ENCODE data around the gene HES7.
A peak's percentile ranks its signal among the peaks of the same experiment; 100 is the strongest.
"Not testable (repeated sequence)": the region's sequence is repeated elsewhere in the genome, so short reads cannot be mapped to it uniquely, and the experiment has no call there.

HES7 gene

GRCh38 chr17:8095361-8095760, 28.5 kb downstream of the HES7 start:
- no peak for DNase-seq

GRCh38 chr17:8091033-8091687, 32.7 kb downstream of the HES7 start:
- DNase-seq = no peak

GRCh38 chr17:8089728-8090127, 34.2 kb downstream of the HES7 start:
- DNase-seq = no peak

- DNase-seq = no peak
These were observed 36.0 kb downstream of the HES7 start for GRCh38 chr17:8087952-8088230.

DNA sequence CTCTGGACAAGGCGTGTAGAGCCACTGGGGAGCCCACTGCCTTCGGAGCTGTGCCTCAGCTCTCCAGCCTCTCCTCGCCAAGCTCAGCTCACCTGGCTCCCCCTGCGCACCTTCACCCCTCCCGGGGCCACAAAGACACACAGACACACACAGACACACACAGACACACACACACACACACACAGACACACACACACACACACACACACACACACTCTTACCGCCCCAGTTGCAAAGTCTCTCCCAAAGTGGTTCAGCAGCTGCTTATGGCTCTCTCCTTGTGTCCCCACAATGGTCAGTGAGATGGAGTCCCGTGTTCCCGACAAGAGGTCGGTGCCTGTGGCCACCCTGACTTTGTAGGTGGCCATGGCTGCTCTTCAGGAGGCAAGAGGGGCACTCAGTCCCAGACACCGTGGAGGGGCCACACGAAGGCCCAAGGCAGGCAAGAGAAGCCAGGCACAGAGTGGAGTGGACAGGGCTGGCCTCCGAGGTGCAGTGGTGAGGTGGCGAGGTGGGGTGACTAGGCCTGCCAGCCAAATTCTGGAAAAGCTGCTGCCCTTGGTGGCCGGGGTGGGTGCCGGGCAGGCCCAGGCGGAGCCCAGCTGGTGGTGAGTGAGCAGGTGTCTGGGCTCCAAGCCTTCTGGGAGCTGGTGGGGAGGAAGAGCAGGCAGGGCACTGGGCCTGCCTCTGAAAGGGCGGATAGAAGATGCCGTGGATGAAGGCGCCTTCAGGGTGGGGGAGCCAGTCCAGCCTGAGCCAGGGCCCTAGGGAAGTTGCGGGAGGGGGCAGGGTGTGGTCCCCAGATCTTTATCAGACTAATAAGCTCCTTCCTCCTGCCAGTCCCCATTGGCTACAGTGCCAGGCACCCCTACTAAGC, 36.6 kb downstream of the HES7 start, which contains the start of gene ALOX12B:
TSS of gene ALOX12B (minus strand) at position 642 of the 877 bp plus-strand sequence. CDS start at position 368, 274 bp downstream.
- DNase-seq = peak; percentile 56

GRCh38 chr17:8084250-8084649, 39.7 kb downstream of the HES7 start:
- DNase-seq = no peak

GRCh38 chr17:8082292-8082691, 41.6 kb downstream of the HES7 start:
- no peak for DNase-seq

- no peak for DNase-seq
These were observed 42.0 kb downstream of the HES7 start for GRCh38 chr17:8081876-8082275.

GRCh38 chr17:8080799-8081219, 43.1 kb downstream of the HES7 start:
- DNase-seq = no peak

DNA sequence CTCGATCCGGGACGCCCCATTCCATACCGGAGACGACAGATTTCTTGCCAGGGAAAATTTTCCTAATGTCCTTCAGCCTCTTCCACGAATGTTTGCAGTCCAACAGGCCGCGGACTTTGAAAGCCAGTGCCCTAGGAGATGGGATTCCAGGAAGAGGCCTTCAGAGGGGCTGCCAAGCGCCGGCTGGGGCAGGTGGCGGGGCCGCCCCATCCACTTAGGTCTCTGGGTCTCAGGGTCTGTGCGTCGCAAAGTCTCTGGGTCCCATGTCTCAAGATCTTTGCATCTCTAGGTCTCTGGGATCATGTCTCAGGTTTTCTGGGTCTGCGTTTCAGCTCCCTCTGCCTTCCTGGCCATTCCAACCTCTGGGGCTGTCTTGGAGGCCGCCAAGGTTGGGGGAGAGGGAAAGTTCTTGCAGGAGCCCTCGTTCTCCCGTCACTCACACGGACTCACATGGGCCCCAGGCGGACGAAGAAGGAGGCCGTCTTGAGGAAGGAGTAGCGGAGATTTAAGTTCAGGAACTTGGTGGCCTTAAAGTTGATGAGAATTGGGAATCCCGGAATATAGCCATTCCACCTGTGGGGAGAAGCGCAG, 43.6 kb downstream of the HES7 start:
- DNase-seq = no peak

DNA sequence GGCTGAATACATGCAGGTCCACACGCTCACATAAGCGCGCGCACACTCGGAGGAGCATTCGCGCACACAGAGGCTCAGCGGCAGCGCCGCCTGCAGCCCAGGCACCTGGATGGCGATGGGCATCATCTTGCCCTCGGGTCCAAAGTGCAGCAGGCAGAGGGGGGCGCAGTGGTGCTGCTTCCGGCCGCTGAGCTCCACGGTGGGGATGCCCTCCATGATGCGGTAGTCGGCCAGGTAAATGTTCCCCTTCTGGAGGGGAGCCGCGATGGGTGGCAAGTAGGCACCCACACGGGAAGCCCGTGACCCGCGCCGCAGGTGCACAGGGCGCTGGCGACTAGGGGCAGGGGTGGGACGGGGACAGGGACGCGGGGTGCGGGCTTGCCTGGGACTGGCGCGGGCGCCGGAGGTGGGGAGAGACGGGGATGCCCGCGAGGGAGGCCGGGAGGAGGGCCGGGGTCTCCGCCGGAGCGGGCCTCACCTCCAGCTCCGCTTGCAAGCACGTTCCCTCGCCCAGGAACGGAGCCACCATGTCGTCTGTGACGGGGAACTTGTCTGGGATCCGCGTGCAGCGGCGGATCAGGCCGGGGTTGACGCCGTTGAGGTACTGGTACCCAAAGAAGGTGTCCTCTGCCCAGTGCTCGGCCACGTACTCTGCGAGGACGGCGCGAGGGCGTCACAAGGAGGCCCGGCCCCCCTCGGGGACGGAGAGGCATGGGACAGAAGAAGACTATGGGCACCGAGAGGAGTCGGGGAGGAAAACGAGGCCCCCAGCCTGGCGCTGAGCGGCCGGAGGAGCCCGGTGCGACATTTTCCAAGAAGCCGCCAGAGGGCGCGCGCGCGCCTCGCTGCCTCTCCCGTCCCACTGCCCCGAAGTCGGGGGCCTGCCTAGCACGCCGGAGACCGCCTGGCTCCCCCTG, 44.4 kb downstream of the HES7 start:
- DNase-seq = peak; percentile 85

GRCh38 chr17:8077939-8078338, 46.0 kb downstream of the HES7 start:
- not testable (repeated sequence) for DNase-seq

DNA sequence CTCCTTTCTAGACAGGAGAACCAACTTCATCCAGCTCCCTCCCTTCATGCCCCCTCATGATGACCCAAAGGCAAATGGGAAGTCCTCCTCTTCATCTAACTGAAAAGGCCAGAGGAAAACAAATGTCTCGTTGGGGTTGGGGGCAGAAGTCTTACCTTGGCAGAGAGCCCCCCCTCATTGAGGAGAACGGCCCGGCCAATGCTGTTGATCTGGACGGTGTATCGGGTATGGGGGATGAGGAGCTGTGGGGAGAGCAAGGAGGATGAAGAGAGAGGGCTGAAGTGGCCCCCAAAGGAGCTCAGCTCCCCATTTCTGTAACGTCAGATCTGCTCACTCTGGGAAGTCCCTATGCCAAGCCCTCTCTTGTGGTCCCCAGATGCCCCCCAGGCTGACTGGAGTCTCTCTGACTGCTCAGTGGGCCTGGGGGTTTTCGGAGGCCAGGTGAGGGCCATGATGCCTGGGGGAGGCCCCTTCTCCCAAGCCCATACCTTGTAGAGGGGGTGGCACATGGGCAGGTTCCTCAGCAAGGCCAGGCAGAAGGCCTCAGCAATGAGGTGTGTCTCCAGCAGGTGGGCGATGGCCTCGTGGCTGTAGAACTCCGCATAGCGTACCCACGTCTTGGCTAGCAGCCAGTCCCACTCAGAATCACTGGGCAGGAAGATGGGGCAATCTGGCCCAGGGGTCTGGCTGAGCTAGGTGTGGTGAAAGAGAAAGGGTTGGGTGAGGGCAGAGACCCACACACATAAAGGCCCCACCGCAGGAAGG, 47.2 kb downstream of the HES7 start:
- no peak for DNase-seq

DNA sequence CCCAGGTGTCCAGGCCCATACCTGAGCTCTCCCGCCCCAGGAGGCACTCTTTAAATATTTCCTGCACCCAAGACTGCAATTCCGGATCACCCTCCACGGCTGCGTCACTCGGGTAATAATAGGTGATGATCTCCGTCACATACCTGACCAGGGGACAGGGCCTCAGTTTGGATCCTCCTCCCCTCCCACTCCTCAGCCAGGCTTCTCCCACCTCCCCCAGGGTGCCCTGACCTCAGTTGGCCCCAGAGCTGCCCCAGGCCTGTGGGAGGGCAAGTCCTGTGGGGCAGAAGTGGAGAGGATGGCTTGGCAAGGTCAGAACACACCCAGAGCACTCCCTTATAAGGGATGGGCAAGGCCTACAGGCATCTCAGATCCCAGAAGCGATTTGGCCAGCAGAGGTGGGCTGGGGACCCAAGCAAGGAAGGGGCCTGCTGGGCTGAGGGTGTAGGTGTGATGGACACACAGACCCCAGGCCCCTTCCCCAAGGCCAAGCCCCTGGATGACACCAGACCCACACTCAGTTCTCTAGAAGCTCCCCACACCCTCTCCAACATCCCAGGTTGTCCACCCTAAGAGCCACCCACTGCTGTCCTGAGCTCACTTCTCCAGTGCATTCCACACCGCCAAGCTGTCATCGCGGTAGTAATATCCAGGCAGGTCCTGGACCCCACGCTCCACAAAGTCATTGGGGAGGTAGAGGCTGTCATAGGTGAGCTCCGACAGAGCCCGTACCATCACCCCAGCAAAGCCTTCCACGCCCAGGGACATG, 48.1 kb downstream of the HES7 start:
- no peak for DNase-seq

DNA sequence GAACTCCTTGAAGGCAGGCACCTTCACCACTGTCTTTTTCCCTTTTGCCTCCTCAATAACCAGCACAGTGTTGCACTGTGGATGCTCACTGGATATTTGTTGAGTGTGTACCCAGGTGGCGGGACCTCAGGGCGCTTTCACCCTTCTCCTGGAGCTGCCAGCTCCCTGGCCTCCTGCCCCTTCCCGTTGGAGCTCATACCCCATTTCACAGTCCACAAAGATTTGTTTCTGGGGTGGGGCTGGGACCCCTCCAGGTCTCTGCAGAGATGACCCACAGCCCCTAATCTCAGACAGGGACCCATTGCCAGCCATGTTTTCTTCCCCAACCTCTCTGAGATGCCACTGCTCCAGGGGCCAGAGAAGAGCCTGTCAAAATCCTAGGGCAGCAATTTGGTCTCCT, 48.8 kb downstream of the HES7 start:
- DNase-seq = no peak

GRCh38 chr17:8074554-8074953, 49.4 kb downstream of the HES7 start:
- no peak for DNase-seq

GRCh38 chr17:8073627-8074484, 50.0 kb downstream of the HES7 start:
- DNase-seq = peak; percentile 86

GRCh38 chr17:8072729-8073461, 51.0 kb downstream of the HES7 start:
- DNase-seq = peak; percentile 40

DNA sequence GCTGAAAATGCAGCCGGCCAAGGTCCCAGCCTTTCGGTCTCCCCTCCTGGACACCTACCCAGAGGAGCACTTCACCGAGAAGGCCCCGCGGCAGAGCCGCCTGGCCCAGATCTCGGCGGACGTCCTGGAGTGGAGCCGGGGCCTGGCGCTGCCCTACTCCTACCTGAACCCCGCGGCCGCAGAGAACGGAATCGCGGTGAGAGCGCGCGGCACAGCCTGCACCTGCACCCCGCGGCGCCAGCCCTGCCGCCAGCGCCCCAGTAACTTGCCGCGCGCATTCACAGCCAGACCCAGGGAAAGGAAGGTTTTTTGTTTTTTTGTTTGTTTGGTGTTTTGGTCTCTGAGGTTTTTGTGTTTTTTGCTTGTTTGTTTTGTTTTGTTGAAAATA, 51.6 kb downstream of the HES7 start:
- no peak for DNase-seq

GRCh38 chr17:8071496-8071895, 52.4 kb downstream of the HES7 start:
- no peak for DNase-seq

Data from hematopoietic multipotent progenitor cell treated with erythropoietin and hydrocortisone succinate and interleukin-3 and kit ligand, for 6 days (in vitro differentiated cells).